ENCODE results near the gene TLE1.
A peak's percentile ranks its signal among the peaks of the same experiment; 100 is the strongest.
"Not testable (repeated sequence)": the region's sequence is repeated elsewhere in the genome, so short reads cannot be mapped to it uniquely, and the experiment has no call there.

TLE1 gene

GRCh38 chr9:81689343-81690175, at the start of gene TLE1:
TLE1 (minus strand) TSS chr9:81689547; CDS start chr9:81688240, 1,307 bp downstream.
- H3K4me3 ChIP-seq (replicated peaks; ENCODE audit: low read depth, low read length) = peak within 1 kb of the TSS; percentile 85
- peak; percentile 100 for DNase-seq (ENCODE audit: low read depth)
- no peak for TF ChIP-seq CTCF (IDR thresholded peaks at IDR 0.05; ENCODE audit: low read length, missing control alignments)

GRCh38 chr9:81737871-81738507, 48.6 kb upstream of the TLE1 start:
- DNase-seq (ENCODE audit: low read depth) = peak; percentile 69
- TF ChIP-seq CTCF (IDR thresholded peaks at IDR 0.05; ENCODE audit: low read length, missing control alignments) = no peak
- no peak overlapping the region for H3K4me3 ChIP-seq (replicated peaks; ENCODE audit: low read depth, low read length)

- DNase-seq (ENCODE audit: low read depth) = not testable (repeated sequence)
These were observed 41.2 kb upstream of the TLE1 start for GRCh38 chr9:81730498-81730897.

GRCh38 chr9:81729135-81729534, 39.8 kb upstream of the TLE1 start:
- TF ChIP-seq CTCF (IDR thresholded peaks at IDR 0.05; ENCODE audit: low read length, missing control alignments) = no peak
- H3K4me3 ChIP-seq (replicated peaks; ENCODE audit: low read depth, low read length) = no peak overlapping the region
- DNase-seq (ENCODE audit: low read depth) = no peak

More at GRCh38 chr9:81730498-81730897, 41.2 kb upstream of the TLE1 start:
- H3K4me3 ChIP-seq (replicated peaks; ENCODE audit: low read depth, low read length) = not testable (repeated sequence)

- no peak overlapping the region for H3K4me3 ChIP-seq (replicated peaks; ENCODE audit: low read depth, low read length)
- TF ChIP-seq CTCF (IDR thresholded peaks at IDR 0.05; ENCODE audit: low read length, missing control alignments) = no peak
- peak; percentile 6 for DNase-seq (ENCODE audit: low read depth)
These were observed 35.0 kb upstream of the TLE1 start for GRCh38 chr9:81724242-81724889.

GRCh38 chr9:81722277-81722676, 32.9 kb upstream of the TLE1 start:
- TF ChIP-seq CTCF (IDR thresholded peaks at IDR 0.05; ENCODE audit: low read length, missing control alignments) = no peak
- H3K4me3 ChIP-seq (replicated peaks; ENCODE audit: low read depth, low read length) = no peak overlapping the region

GRCh38 chr9:81720450-81721086, 31.2 kb upstream of the TLE1 start:
- H3K4me3 ChIP-seq (replicated peaks; ENCODE audit: low read depth, low read length) = no peak overlapping the region
- no peak for DNase-seq (ENCODE audit: low read depth)
- no peak for TF ChIP-seq CTCF (IDR thresholded peaks at IDR 0.05; ENCODE audit: low read length, missing control alignments)

More at GRCh38 chr9:81722277-81722676, 32.9 kb upstream of the TLE1 start:
- DNase-seq (ENCODE audit: low read depth) = no peak
